ENCODE data around the gene SPON2.

SPON2 gene

DNA sequence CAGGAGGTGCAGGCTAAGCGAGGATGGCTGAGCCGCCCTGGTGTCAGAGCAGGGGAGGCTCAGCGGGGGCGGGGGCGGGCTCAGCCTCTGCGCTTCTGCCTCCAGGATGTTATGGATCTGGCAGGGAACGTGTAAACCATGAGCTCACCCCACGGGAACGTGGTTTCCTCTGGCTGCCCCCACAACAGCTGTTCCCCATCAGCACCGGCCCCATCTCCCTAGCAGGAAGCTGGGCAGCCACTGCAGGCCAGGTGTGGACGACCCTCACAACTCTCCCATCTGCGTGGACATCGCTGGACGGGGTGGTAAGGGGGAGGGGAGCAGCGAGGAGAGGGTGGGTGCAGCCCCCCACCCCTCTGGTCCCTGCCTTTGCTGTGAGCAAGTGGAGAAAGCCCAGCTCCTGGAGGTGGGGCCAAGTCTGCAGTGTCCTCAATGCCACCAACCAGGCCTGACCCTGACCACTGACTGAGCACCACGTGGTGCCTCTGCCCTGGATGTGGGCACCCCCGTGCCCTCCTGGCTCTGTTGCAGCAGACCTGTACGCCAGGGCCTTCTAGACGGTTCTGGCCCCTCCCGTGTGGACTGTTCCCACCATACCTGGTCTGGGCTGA is 28.1 kb upstream of the SPON2 start:
- Histone ChIP-seq H3F3A (ENCODE audit: insufficient read depth, low read length) (peaks cover 9% of the 10 kb centered on the region; the same call in 1 of the 2 replicates), H3K79me2 (ENCODE audit: low read length) (peaks cover 17% of the 10 kb centered on the region), H3K4me3 (ENCODE audit: low read length) (peak overlapping the region; percentile 68), H3K36me3 (replicated peaks; ENCODE audit: insufficient read depth, low read length) (no peaks in the 10 kb centered on the region), H3K9me3 (replicated peaks; ENCODE audit: insufficient read depth, low read length) (no peaks in the 10 kb centered on the region), H3K9me2 (replicated peaks; ENCODE audit: insufficient read depth, low read length) (no peaks in the 10 kb centered on the region), H2AFZ (ENCODE audit: low read length) (peak overlapping the region; percentile 87), H4K20me1 (ENCODE audit: insufficient read depth, low read length) (no peaks in the 10 kb centered on the region), H3K27me3 (replicated peaks; ENCODE audit: insufficient read depth, low read length) (no peaks in the 10 kb centered on the region), H3K4me1 (ENCODE audit: low read length) (peaks cover 13% of the 10 kb centered on the region), H3K9ac (ENCODE audit: low read length) (peak overlapping the region; percentile 73), H3K4me2 (ENCODE audit: low read depth, low read length) (peak overlapping the region; percentile 75), H3K27ac (ENCODE audit: low read length) (peak overlapping the region; percentile 88)
- DNase-seq: no peak
- TF ChIP-seq, protein P1, sequence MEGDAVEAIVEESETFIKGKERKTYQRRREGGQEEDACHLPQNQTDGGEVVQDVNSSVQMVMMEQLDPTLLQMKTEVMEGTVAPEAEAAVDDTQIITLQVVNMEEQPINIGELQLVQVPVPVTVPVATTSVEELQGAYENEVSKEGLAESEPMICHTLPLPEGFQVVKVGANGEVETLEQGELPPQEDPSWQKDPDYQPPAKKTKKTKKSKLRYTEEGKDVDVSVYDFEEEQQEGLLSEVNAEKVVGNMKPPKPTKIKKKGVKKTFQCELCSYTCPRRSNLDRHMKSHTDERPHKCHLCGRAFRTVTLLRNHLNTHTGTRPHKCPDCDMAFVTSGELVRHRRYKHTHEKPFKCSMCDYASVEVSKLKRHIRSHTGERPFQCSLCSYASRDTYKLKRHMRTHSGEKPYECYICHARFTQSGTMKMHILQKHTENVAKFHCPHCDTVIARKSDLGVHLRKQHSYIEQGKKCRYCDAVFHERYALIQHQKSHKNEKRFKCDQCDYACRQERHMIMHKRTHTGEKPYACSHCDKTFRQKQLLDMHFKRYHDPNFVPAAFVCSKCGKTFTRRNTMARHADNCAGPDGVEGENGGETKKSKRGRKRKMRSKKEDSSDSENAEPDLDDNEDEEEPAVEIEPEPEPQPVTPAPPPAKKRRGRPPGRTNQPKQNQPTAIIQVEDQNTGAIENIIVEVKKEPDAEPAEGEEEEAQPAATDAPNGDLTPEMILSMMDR (IDR thresholded peaks at IDR 0.05; ENCODE audit: low read length): no peak
- TF ChIP-seq EZH2phosphoT487 (IDR thresholded peaks at IDR 0.05; ENCODE audit: low read length) (no peak), EZH2 (optimal IDR thresholded peaks at IDR 0.05; ENCODE audit: low read depth, low read length) (no peak)

DNA sequence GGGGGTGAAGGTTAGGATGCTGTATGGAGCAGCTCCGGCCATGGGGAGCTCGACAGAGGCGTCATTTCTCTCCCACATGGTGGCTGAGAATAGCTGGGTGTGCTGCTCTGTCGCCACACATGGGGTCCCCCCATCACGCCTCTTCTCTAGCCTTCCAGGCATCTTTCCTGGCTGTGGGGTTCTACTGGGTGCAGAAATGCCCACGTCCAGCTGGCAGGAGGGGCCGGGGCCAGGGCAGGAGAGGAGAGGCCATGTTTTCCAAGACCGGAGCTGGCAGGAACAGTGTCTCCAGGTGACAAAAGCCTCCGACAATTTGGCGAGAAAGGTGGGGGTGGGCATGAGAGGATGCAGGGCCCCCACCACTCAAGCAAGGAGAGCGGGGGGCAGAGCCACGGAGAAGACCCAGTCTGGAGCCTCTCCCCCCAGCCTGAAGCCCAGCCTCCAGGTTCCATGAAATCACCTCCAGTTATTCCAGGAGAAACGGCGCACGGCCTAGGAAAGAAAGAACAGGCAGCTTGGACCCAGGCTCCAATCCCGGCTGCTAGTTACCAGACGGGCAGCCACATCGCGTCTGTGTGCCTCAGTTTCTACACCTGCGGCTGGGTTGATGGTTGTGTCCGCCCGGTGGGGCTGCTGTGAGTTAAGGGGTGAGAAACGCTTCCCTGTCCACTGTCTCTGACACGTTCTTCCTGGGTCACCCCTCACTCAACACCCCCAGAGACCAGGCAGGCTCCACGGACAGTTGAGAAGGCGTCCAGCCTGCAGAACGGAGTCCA is 27.4 kb upstream of the SPON2 start:
- Histone ChIP-seq H2AFZ (ENCODE audit: low read length) (no peak overlapping the region), H3K9me3 (replicated peaks; ENCODE audit: insufficient read depth, low read length) (no peaks in the 10 kb centered on the region), H3K27ac (ENCODE audit: low read length) (no peak overlapping the region), H3K36me3 (replicated peaks; ENCODE audit: insufficient read depth, low read length) (no peaks in the 10 kb centered on the region), H3K4me3 (ENCODE audit: low read length) (no peak overlapping the region), H3K4me2 (ENCODE audit: low read depth, low read length) (no peak overlapping the region), H4K20me1 (ENCODE audit: insufficient read depth, low read length) (no peaks in the 10 kb centered on the region), H3K27me3 (replicated peaks; ENCODE audit: insufficient read depth, low read length) (no peaks in the 10 kb centered on the region), H3K9ac (ENCODE audit: low read length) (no peak overlapping the region), H3K9me2 (replicated peaks; ENCODE audit: insufficient read depth, low read length) (no peaks in the 10 kb centered on the region), H3K4me1 (ENCODE audit: low read length) (peaks cover 13% of the 10 kb centered on the region), H3K79me2 (ENCODE audit: low read length) (peaks cover 17% of the 10 kb centered on the region), H3F3A (ENCODE audit: insufficient read depth, low read length) (peaks cover 9% of the 10 kb centered on the region; the same call in 1 of the 2 replicates)
- DNase-seq: no peak
- TF ChIP-seq EZH2phosphoT487 (IDR thresholded peaks at IDR 0.05; ENCODE audit: low read length) (no peak), EZH2 (optimal IDR thresholded peaks at IDR 0.05; ENCODE audit: low read depth, low read length) (no peak)
- TF ChIP-seq, protein P1 (IDR thresholded peaks at IDR 0.05; ENCODE audit: low read length): no peak

DNA sequence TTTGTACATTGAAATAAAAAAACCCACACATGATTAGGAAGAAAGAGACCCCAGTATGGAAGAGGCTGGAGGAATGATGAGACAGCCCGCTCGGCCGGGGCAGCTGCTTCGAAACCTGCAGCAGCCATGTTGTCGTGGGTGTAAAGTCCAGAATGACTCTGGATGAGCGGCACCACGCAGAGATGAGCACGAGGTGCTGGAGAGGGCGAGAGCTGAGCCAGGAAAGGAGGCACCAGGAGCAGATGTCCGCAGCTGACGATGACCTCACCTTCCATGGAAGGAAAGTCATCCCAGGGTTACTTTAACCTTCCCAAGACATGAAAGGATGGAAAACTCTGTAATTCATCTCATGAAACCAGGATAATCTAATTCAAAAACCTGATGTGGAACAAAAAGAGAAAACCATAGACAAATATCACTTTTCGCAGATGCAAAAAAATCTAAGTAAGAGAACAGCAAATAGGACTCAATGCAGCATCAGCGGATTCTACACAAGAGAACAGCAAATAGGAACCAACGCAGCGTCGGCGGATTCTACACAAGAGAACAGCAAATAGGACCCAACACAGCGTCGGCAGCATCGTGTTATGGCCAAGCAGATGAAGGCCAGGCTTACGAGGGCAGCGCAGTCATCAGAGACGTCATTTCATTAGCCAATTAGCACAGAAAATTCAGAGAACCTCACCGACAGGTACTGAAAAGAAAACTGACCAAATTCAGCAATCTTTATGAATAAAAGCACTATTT is 25.9 kb upstream of the SPON2 start:
- Histone ChIP-seq H3K27ac (ENCODE audit: low read length) (no peak overlapping the region), H2AFZ (ENCODE audit: low read length) (no peak overlapping the region), H3K4me1 (ENCODE audit: low read length) (peaks cover 13% of the 10 kb centered on the region), H3K9me3 (replicated peaks; ENCODE audit: insufficient read depth, low read length) (no peaks in the 10 kb centered on the region), H3K36me3 (replicated peaks; ENCODE audit: insufficient read depth, low read length) (no peaks in the 10 kb centered on the region), H3K4me2 (ENCODE audit: low read depth, low read length) (no peak overlapping the region), H3K9me2 (replicated peaks; ENCODE audit: insufficient read depth, low read length) (no peaks in the 10 kb centered on the region), H3F3A (ENCODE audit: insufficient read depth, low read length) (peaks cover 9% of the 10 kb centered on the region; the same call in 1 of the 2 replicates), H3K27me3 (replicated peaks; ENCODE audit: insufficient read depth, low read length) (no peaks in the 10 kb centered on the region), H3K79me2 (ENCODE audit: low read length) (peaks cover 17% of the 10 kb centered on the region), H4K20me1 (ENCODE audit: insufficient read depth, low read length) (no peaks in the 10 kb centered on the region), H3K9ac (ENCODE audit: low read length) (no peak overlapping the region), H3K4me3 (ENCODE audit: low read length) (no peak overlapping the region)
- DNase-seq: no peak
- TF ChIP-seq EZH2phosphoT487 (IDR thresholded peaks at IDR 0.05; ENCODE audit: low read length): no peak
- no peak for TF ChIP-seq EZH2 (optimal IDR thresholded peaks at IDR 0.05; ENCODE audit: low read depth, low read length)
- TF ChIP-seq, protein P1 (IDR thresholded peaks at IDR 0.05; ENCODE audit: low read length): no peak

All from MM.1S (cell line).